ENCODE data around the gene OPCML.

DNA sequence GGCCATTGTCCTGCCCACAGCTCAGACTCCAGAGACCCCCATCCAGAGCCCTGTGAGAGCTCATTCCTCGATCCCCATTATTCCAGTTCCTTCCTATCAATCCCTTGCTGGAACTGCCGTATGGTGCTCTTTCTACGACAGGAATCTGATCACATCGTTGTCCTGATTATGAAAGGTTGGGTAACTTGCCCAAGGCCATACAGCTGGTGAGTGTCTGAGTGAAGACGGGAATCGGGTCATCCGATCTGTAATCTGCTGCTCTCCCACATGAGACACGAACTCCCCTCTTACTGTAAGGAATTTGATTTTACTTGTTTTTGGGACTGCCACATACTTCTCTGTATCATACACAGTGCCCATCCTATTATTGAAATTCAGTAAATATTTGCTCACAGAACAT lies 149.1 kb downstream of the OPCML start:
- no peak for TF ChIP-seq POLR2A (IDR thresholded peaks at IDR 0.05)
- TF ChIP-seq, protein P1, sequence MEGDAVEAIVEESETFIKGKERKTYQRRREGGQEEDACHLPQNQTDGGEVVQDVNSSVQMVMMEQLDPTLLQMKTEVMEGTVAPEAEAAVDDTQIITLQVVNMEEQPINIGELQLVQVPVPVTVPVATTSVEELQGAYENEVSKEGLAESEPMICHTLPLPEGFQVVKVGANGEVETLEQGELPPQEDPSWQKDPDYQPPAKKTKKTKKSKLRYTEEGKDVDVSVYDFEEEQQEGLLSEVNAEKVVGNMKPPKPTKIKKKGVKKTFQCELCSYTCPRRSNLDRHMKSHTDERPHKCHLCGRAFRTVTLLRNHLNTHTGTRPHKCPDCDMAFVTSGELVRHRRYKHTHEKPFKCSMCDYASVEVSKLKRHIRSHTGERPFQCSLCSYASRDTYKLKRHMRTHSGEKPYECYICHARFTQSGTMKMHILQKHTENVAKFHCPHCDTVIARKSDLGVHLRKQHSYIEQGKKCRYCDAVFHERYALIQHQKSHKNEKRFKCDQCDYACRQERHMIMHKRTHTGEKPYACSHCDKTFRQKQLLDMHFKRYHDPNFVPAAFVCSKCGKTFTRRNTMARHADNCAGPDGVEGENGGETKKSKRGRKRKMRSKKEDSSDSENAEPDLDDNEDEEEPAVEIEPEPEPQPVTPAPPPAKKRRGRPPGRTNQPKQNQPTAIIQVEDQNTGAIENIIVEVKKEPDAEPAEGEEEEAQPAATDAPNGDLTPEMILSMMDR (IDR thresholded peaks at IDR 0.05) = no peak

Measured in prostate gland (tissue), 2 donors.